Measurements from ENCODE around the gene MOG. TPM values are rescaled to one million over a fixed set of nuclear protein-coding genes. Genes with fewer than 3 reads are reported as not detected.

Gene MOG
- total RNA-seq (not detected), polyA plus RNA-seq (ENCODE audit: insufficient read depth in 1 of 8, insufficient read length in 8 of 8, low replicate concordance in 1 of 8) (not detected)
- long read RNA-seq, donor 1, result 0 reads
- long read RNA-seq, donor 2, result 0 reads
- long read RNA-seq, donor 3, result 0 reads
- long read RNA-seq, donor 4, result 0 reads
- long read RNA-seq, donor 5, result 0 reads
- long read RNA-seq, donor 6, partial matches to known transcripts, result 0 of 5 reads
- long read RNA-seq, donor 6, other reads (novel, unspliced or antisense), result 5 of 5 reads
- long read RNA-seq, donor 7, result 0 reads
- long read RNA-seq, donor 8, result 0 reads
- long read RNA-seq, donor 9, partial matches to known transcripts, result 51 of 51 reads
- long read RNA-seq, donor 9, other reads (novel, unspliced or antisense), result 0 of 51 reads
- long read RNA-seq, donor 10, partial matches to known transcripts, result 115 of 128 reads
- long read RNA-seq, donor 10, other reads (novel, unspliced or antisense), result 13 of 128 reads
- long read RNA-seq, donor 11, partial matches to known transcripts, result 37 of 37 reads
- long read RNA-seq, donor 11, other reads (novel, unspliced or antisense), result 0 of 37 reads

- Histone ChIP-seq H3K4me1 (ENCODE audit: control insufficient read depth, insufficient read depth, low read length) (peaks cover 2% of the 10 kb centered on the region), H3K36me3 (ENCODE audit: control insufficient read depth, insufficient read depth, low read length) (no peaks in the 10 kb centered on the region), H3K27me3 (ENCODE audit: control insufficient read depth, insufficient read depth, low read length) (peaks cover 27% of the 10 kb centered on the region), H3K9me3 (replicated peaks; ENCODE audit: control insufficient read depth, low read depth, low read length) (no peaks in the 10 kb centered on the region), H3K4me3 (ENCODE audit: low read length) (no peak within 1 kb of the TSS), H3K27ac (ENCODE audit: low read length) (no peak within 1 kb of the TSS)
- DNase-seq, result no peak
- 75% methylated on average over 4 of the region's 4 CpGs for WGBS (ENCODE audit: insufficient coverage)
Measured at GRCh38 chr6:29656798-29657197, at the start of gene MOG. MOG (plus strand) TSS chr6:29657092; CDS start chr6:29657210, 118 bp downstream.

- no peaks in the 10 kb centered on the region for H3K9me3 ChIP-seq (replicated peaks; ENCODE audit: control insufficient read depth, low read depth, low read length)
- H3K4me3 ChIP-seq (ENCODE audit: low read length), result no peak overlapping the region
- no peaks in the 10 kb centered on the region for H3K4me1 ChIP-seq (ENCODE audit: control insufficient read depth, insufficient read depth, low read length)
- no peak overlapping the region for H3K27ac ChIP-seq (ENCODE audit: low read length)
- no peak for DNase-seq
- H3K36me3 ChIP-seq (ENCODE audit: control insufficient read depth, insufficient read depth, low read length), result peaks cover 68% of the 10 kb centered on the region
- H3K27me3 ChIP-seq (ENCODE audit: control insufficient read depth, insufficient read depth, low read length), result no peaks in the 10 kb centered on the region
Measured at GRCh38 chr6:29608131-29608530, 48.8 kb upstream of the MOG start.

- WGBS (ENCODE audit: insufficient coverage), result 83% methylated on average over 3 of the region's 4 CpGs
- H3K4me1 ChIP-seq (ENCODE audit: control insufficient read depth, insufficient read depth, low read length), result no peaks in the 10 kb centered on the region
- peaks cover 52% of the 10 kb centered on the region for H3K36me3 ChIP-seq (ENCODE audit: control insufficient read depth, insufficient read depth, low read length)
- no peak overlapping the region for H3K27ac ChIP-seq (ENCODE audit: low read length)
- H3K27me3 ChIP-seq (ENCODE audit: control insufficient read depth, insufficient read depth, low read length), result no peaks in the 10 kb centered on the region
- H3K9me3 ChIP-seq (replicated peaks; ENCODE audit: control insufficient read depth, low read depth, low read length), result no peaks in the 10 kb centered on the region
- H3K4me3 ChIP-seq (ENCODE audit: low read length), result no peak overlapping the region
- DNase-seq, result no peak
Measured at GRCh38 chr6:29610540-29610939, 46.4 kb upstream of the MOG start.

DNA sequence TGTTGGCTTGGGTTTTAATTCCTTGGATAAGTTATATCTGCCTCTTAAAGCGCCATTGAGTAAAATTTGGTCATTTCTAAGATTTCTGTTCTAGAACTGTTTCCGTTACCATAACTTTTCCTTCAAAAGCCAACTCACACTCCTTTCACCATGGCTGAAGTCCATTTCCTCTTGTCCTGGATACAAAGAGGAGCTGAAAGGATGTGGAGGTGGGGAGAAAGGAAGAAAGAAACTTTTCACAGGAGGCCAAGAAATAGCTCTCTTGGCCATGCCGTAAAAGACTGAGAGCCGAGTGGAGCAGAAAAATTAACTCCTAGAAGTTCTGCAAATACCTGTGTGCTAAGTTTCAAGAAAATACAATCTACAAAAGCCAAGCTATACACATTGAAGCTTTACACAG lies 45.5 kb upstream of the MOG start:
- WGBS (ENCODE audit: insufficient coverage), result 10% methylated on average over 2 of the region's 4 CpGs
- Histone ChIP-seq H3K27ac (ENCODE audit: low read length) (no peak overlapping the region), H3K4me1 (ENCODE audit: control insufficient read depth, insufficient read depth, low read length) (no peaks in the 10 kb centered on the region), H3K4me3 (ENCODE audit: low read length) (no peak overlapping the region), H3K9me3 (replicated peaks; ENCODE audit: control insufficient read depth, low read depth, low read length) (no peaks in the 10 kb centered on the region), H3K36me3 (ENCODE audit: control insufficient read depth, insufficient read depth, low read length) (peaks cover 43% of the 10 kb centered on the region), H3K27me3 (ENCODE audit: control insufficient read depth, insufficient read depth, low read length) (no peaks in the 10 kb centered on the region)
- no peak for DNase-seq

GRCh38 chr6:29617782-29618554 lies 38.9 kb upstream of the MOG start:
- no peaks in the 10 kb centered on the region for H3K4me1 ChIP-seq (ENCODE audit: control insufficient read depth, insufficient read depth, low read length)
- no peak overlapping the region for H3K4me3 ChIP-seq (ENCODE audit: low read length)
- DNase-seq, result no peak
- H3K27me3 ChIP-seq (ENCODE audit: control insufficient read depth, insufficient read depth, low read length), result no peaks in the 10 kb centered on the region
- no peak overlapping the region for H3K27ac ChIP-seq (ENCODE audit: low read length)
- no CpG with 5 or more reads among the region's 8 CpGs for WGBS (ENCODE audit: insufficient coverage)
- H3K36me3 ChIP-seq (ENCODE audit: control insufficient read depth, insufficient read depth, low read length), result peaks cover 32% of the 10 kb centered on the region
- H3K9me3 ChIP-seq (replicated peaks; ENCODE audit: control insufficient read depth, low read depth, low read length), result no peaks in the 10 kb centered on the region

DNA sequence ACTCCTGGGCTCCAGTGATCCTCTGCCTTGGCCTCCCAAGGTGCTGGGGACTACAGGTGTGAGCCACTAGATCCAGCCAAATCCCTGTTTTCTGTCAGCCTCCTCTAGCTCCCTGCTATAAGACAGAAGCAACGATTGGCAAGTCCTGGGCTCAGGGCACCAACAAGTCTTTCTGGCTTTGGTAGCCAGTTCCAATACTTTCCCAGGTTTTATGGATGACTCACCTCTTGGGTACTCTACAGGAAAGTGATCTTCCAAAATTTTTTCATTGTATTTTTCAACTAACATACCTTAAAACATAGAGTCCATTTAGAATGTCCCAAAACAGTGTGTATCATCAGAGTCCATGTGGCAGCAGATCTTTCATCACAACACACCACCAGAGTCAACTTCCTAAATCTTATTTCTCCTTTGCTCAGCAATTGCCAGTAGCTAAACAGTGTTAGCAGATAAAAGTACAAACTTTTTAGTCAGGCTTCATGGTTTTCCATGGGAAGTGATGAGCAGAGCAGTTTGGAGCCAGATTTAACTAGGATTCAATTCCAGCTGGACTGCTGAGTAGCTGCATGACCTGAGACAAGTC lies 37.2 kb upstream of the MOG start:
- no peak for DNase-seq
- Histone ChIP-seq H3K9me3 (replicated peaks; ENCODE audit: control insufficient read depth, low read depth, low read length) (no peaks in the 10 kb centered on the region), H3K27me3 (ENCODE audit: control insufficient read depth, insufficient read depth, low read length) (no peaks in the 10 kb centered on the region), H3K4me3 (ENCODE audit: low read length) (no peak overlapping the region), H3K36me3 (ENCODE audit: control insufficient read depth, insufficient read depth, low read length) (peaks cover 34% of the 10 kb centered on the region), H3K27ac (ENCODE audit: low read length) (no peak overlapping the region), H3K4me1 (ENCODE audit: control insufficient read depth, insufficient read depth, low read length) (no peaks in the 10 kb centered on the region)
- WGBS (ENCODE audit: insufficient coverage), result 86% methylated on average over 1 of the region's 1 CpG

DNA sequence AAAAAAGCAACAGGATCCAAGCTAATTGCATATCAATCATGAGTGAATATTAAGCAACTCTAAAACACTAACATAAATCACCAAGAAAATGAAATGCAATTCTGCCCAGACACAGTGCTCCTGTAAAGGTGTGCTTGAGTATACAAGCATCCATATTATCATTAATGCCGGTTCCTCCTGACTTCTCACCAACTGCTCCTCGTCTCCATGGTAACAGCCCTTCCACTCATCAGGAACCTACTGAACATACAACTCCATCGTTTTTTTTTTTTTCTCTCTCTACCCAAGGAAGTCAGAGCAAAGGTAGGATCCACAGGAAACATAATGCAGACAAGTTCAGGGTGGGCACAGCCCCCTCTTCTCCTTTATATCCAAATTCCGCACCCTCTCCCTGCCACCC lies 36.3 kb upstream of the MOG start:
- Histone ChIP-seq H3K36me3 (ENCODE audit: control insufficient read depth, insufficient read depth, low read length) (peaks cover 34% of the 10 kb centered on the region), H3K4me1 (ENCODE audit: control insufficient read depth, insufficient read depth, low read length) (no peaks in the 10 kb centered on the region), H3K9me3 (replicated peaks; ENCODE audit: control insufficient read depth, low read depth, low read length) (no peaks in the 10 kb centered on the region), H3K27me3 (ENCODE audit: control insufficient read depth, insufficient read depth, low read length) (no peaks in the 10 kb centered on the region), H3K4me3 (ENCODE audit: low read length) (no peak overlapping the region), H3K27ac (ENCODE audit: low read length) (no peak overlapping the region)
- 83% methylated on average over 4 of the region's 4 CpGs for WGBS (ENCODE audit: insufficient coverage)
- no peak for DNase-seq

DNA sequence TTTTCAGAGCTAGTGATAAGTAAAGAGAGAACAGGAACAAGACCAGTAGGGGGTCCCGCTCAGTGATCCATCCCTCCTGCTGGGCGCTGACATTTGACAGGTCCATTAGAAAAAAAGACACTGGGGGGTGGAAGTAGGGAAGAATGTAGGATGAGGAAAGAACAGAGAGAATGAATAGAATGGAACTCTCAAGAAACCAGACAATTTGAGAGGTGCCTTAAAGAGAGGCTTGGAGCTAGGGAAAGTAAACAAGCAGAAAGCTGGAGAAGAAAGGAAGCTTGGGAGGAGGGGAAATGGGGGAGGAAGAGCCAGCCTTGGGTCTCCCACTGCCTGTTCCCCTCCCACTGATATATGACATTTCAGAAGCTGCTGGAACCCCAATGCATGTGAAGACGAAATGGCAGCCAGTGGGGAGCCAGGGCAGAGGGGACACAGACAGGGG lies 32.4 kb upstream of the MOG start:
- peaks cover 13% of the 10 kb centered on the region for H3K27me3 ChIP-seq (ENCODE audit: control insufficient read depth, insufficient read depth, low read length)
- 66% methylated on average over 3 of the region's 3 CpGs for WGBS (ENCODE audit: insufficient coverage)
- H3K4me1 ChIP-seq (ENCODE audit: control insufficient read depth, insufficient read depth, low read length), result peaks cover 17% of the 10 kb centered on the region
- DNase-seq, result no peak
- no peaks in the 10 kb centered on the region for H3K9me3 ChIP-seq (replicated peaks; ENCODE audit: control insufficient read depth, low read depth, low read length)
- H3K27ac ChIP-seq (ENCODE audit: low read length), result no peak overlapping the region
- H3K36me3 ChIP-seq (ENCODE audit: control insufficient read depth, insufficient read depth, low read length), result peaks cover 23% of the 10 kb centered on the region
- no peak overlapping the region for H3K4me3 ChIP-seq (ENCODE audit: low read length)

- 50% methylated on average over 7 of the region's 7 CpGs for WGBS (ENCODE audit: insufficient coverage)
- peaks cover 18% of the 10 kb centered on the region for H3K27me3 ChIP-seq (ENCODE audit: control insufficient read depth, insufficient read depth, low read length)
- peaks cover 17% of the 10 kb centered on the region for H3K4me1 ChIP-seq (ENCODE audit: control insufficient read depth, insufficient read depth, low read length)
- peaks cover 23% of the 10 kb centered on the region for H3K36me3 ChIP-seq (ENCODE audit: control insufficient read depth, insufficient read depth, low read length)
- H3K4me3 ChIP-seq (ENCODE audit: low read length), result no peak overlapping the region
- DNase-seq, result no peak
- H3K9me3 ChIP-seq (replicated peaks; ENCODE audit: control insufficient read depth, low read depth, low read length), result no peaks in the 10 kb centered on the region
- H3K27ac ChIP-seq (ENCODE audit: low read length), result no peak overlapping the region
Measured at GRCh38 chr6:29625337-29625930, 31.5 kb upstream of the MOG start.

All from muscle of leg (tissue), 16 donors.